OCI-LY7 (cell line): ENCODE data around the gene MON2. TPM values are rescaled to one million over a fixed set of nuclear protein-coding genes. Genes with fewer than 3 reads are reported as not detected.
"Not testable (repeated sequence)": the region's sequence is repeated elsewhere in the genome, so short reads cannot be mapped to it uniquely, and the experiment has no call there.

Experiments
- BruUV-seq: library from RNA; stranded (reverse); fragments of 400-500 nt; replicated peaks from 2 replicates; lab custom pipeline; 2021; lab: Mats Ljungman, UMichigan
- CTCF ChIA-PET: fragments of 300-600 bp; sonication (Branson Sonifier 250); formaldehyde crosslinking; loops from one replicate; lab custom pipeline; 2022; ENCODE audit warnings: antibody characterized with exemption; ENCODE audit not compliant: unreplicated experiment; lab: Charles Lee
- POLR2A ChIA-PET: fragments of 300-600 bp; sonication (Branson Sonifier 250); formaldehyde crosslinking; loops from one replicate; lab custom pipeline; 2022; ENCODE audit warnings: antibody characterized with exemption; lab: Charles Lee
- DNase-seq: peaks from one replicate; pipeline ENCODE4 v3.0.0-alpha.2; 2015; ENCODE audit warnings: low spot score
- H2AFZ ChIP-seq: fragments of 200-600 bp; sonication (generic), shearing (Covaris generic); 2 replicates; pipeline ENCODE4 v1.6.1; 2014; ENCODE audit warnings: mild to moderate bottlenecking, antibody characterized with exemption, low read length, moderate library complexity
- H3K27ac ChIP-seq: fragments of 200-600 bp; sonication (generic); 2 replicates; pipeline ENCODE4 v1.5.1; 2014; ENCODE audit warnings: mixed run types, low read depth, mild to moderate bottlenecking, moderate library complexity, low read length, inconsistent platforms; ENCODE audit not compliant: poor library complexity, severe bottlenecking
- H3K36me3 ChIP-seq: fragments of 200-600 bp; sonication (generic); 2 replicates; pipeline ENCODE4 v1.6.1; 2014; ENCODE audit warnings: mild to moderate bottlenecking, antibody characterized with exemption, low read length, moderate library complexity, mixed read lengths; ENCODE audit not compliant: insufficient read depth
- H3K4me1 ChIP-seq: fragments of 200-600 bp; sonication (generic); 2 replicates; pipeline ENCODE4 v1.5.1; 2014; ENCODE audit warnings: mild to moderate bottlenecking, low read length; ENCODE audit not compliant: insufficient read depth, poor library complexity, severe bottlenecking
- H3K4me2 ChIP-seq: fragments of 200-600 bp; sonication (generic); 2 replicates; pipeline ENCODE4 v1.6.1; 2014; ENCODE audit warnings: mild to moderate bottlenecking, low read length
- H3K4me3 ChIP-seq: fragments of 200-600 bp; sonication (generic); 2 replicates; pipeline ENCODE4 v1.5.1; 2014; ENCODE audit warnings: mild to moderate bottlenecking, low read depth, low read length; ENCODE audit not compliant: poor library complexity, severe bottlenecking
- H3K79me2 ChIP-seq: fragments of 200-600 bp; sonication (generic); 2 replicates; pipeline ENCODE4 v1.6.1; 2016; ENCODE audit warnings: low read depth, mild to moderate bottlenecking, low read length, moderate library complexity, mixed read lengths; ENCODE audit not compliant: insufficient read depth
- H3K9me2 ChIP-seq: fragments of 200-600 bp; sonication (generic); 2 replicates; pipeline ENCODE4 v1.6.1; 2016; ENCODE audit warnings: mild to moderate bottlenecking, low read length, mixed read lengths; ENCODE audit not compliant: insufficient read depth
- H3K9me3 ChIP-seq: fragments of 200-600 bp; sonication (generic); 2 replicates; pipeline ENCODE4 v1.6.1; 2014; ENCODE audit warnings: mild to moderate bottlenecking, mixed run types, low read length, mixed read lengths
- H4K20me1 ChIP-seq: fragments of 200-600 bp; sonication (generic); 2 replicates; pipeline ENCODE4 v1.6.1; 2014; ENCODE audit warnings: mild to moderate bottlenecking, antibody characterized with exemption, low read length, moderate library complexity, mixed read lengths; ENCODE audit not compliant: insufficient read depth
- CTCF ChIP-seq: fragments of 200-600 bp; sonication (generic); conservative IDR thresholded peaks from 2 replicates; pipeline ENCODE4 v1.5.1; 2014; ENCODE audit warnings: mild to moderate bottlenecking, antibody characterized with exemption, low read length, moderate library complexity, mixed read lengths
- EZH2phosphoT487 ChIP-seq: fragments of 200-600 bp; sonication (generic); IDR thresholded peaks from 2 replicates; pipeline ENCODE4 v1.6.1; 2018; ENCODE audit warnings: low read depth, borderline replicate concordance, mild to moderate bottlenecking, mixed run types, antibody characterized with exemption, low read length, moderate library complexity, mixed read lengths
- intact Hi-C: fragments of 100-400 bp; cut with micrococcal nuclease; formaldehyde crosslinking; loops from one replicate; pipeline ENCODE4 v1.10.0; 2022; ENCODE audit not compliant: unreplicated experiment
- total RNA-seq, 2 experiments: library from RNA; depleted of rRNA in 1 of 2; stranded (reverse); fragments of >200 nt in 1 of 2; shearing (Covaris generic) in 1 of 2; gene quantifications; 2 replicates each; pipeline ENCODE4 v1.2.3, GENCODE V29; 2014 to 2022

MON2 gene
- total RNA-seq, 2 experiments from 2014 or later: 31.6 to 54.7 TPM

GRCh38 chr12:62552906-62553556 is 86.4 kb downstream of the MON2 start:
- no peak for DNase-seq
- Histone ChIP-seq H3K4me1 (no peaks in the 10 kb centered on the region), H3K9me3 (no peaks in the 10 kb centered on the region), H3K79me2 (no peaks in the 10 kb centered on the region), H3K4me2 (no peak overlapping the region), H3K9me2 (no peaks in the 10 kb centered on the region), H4K20me1 (no peaks in the 10 kb centered on the region), H3K27ac (no peak overlapping the region), H2AFZ (no peak overlapping the region), H3K4me3 (no peak overlapping the region), H3K36me3 (peaks cover 64% of the 10 kb centered on the region)
- BruUV-seq: no TSS peak
- no peak for TF ChIP-seq EZH2phosphoT487
- TF ChIP-seq CTCF: no peak
- CTCF ChIA-PET: no interaction called here
- POLR2A ChIA-PET: no interaction called here
- intact Hi-C loops: no loop called here

- POLR2A ChIA-PET: interaction anchor here (0.7 to 1.0 kb wide), 3 partner anchors 9 to 1066 kb away, joined by 3 read pairs; no protein-coding TSS in a partner anchor
- H3K4me3 ChIP-seq, H3K4me1 ChIP-seq, CTCF ChIA-PET, H3K4me2 ChIP-seq, DNase-seq, intact Hi-C loops, H3K9me3 ChIP-seq, BruUV-seq, H2AFZ ChIP-seq, H4K20me1 ChIP-seq, H3K27ac ChIP-seq, H3K79me2 ChIP-seq, H3K9me2 ChIP-seq: not testable (repeated sequence)
- H3K36me3 ChIP-seq: peaks cover 63% of the 10 kb centered on the region
These were observed 92.7 kb downstream of the MON2 start for GRCh38 chr12:62559366-62559765.

- no peak overlapping the region for H3K4me2 ChIP-seq
- no peak overlapping the region for H2AFZ ChIP-seq
- no peaks in the 10 kb centered on the region for H3K9me3 ChIP-seq
- H3K36me3 ChIP-seq: peaks cover 61% of the 10 kb centered on the region
- H3K4me1 ChIP-seq: no peaks in the 10 kb centered on the region
- no peak overlapping the region for H3K27ac ChIP-seq
- no peak for TF ChIP-seq CTCF
- TF ChIP-seq EZH2phosphoT487: no peak
- ChIA-PET POLR2A (interaction anchor here (0.8 kb wide), 1 partner anchor 11 kb away, joined by 4 read pairs; no protein-coding TSS in a partner anchor), CTCF (no interaction called here)
- no TSS peak for BruUV-seq
- H3K9me2 ChIP-seq: no peaks in the 10 kb centered on the region
- H3K79me2 ChIP-seq: no peaks in the 10 kb centered on the region
- DNase-seq: no peak
- no peak overlapping the region for H3K4me3 ChIP-seq
- no peaks in the 10 kb centered on the region for H4K20me1 ChIP-seq
- intact Hi-C loops: no loop called here
These were observed 96.2 kb downstream of the MON2 start for GRCh38 chr12:62562846-62563245.
